Eye (tissue), 1 donor: ENCODE data around the gene SMAD5.

Experiments
- DNase-seq: peaks from one replicate; pipeline ENCODE4 v3.0.0-alpha.2; 2015

SMAD5 gene

DNA sequence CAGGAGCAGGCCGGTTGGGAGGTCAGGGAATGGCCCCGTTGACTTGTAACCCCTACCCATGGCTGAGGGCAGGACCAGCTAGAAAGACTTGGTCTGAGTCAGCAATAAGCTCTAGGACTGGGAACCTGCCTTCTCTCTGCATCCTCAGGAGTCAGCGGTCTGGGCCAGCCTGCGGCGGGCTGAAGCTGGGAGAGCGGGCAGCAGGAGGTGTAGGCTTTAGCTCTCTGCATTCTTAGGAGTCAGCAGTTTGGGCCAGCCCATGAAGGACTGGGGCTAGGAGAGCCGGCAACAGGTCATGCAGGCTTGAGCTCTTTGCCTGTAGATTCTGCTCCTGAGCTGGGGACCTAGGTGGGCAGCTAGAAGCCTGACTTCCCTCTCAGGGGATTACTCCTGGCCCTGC, 66.8 kb downstream of the SMAD5 start:
- DNase-seq: no peak

GRCh38 chr5:136200130-136200529, 67.5 kb downstream of the SMAD5 start:
- DNase-seq: no peak

DNA sequence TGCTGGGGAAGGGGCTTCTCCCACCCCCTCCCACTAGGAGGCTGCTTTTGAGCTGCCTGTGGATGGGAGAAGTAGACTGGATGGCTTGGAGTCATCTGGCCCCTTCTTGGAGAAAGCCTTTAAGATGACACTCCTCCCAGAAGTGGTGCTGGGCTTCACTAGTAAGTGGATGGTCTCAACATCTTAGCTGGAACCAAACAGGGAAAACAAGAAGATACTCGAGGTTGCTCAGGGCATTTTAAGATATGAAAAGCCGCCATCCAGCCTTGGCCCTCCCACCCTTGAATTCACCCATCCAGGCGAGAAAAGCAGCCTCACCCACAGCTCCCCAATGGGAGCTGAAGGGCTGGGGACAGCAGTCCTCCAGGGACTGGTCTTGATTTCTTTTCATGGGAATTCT, 68.1 kb downstream of the SMAD5 start:
- no peak for DNase-seq

GRCh38 chr5:136201870-136202269, 69.2 kb downstream of the SMAD5 start:
- no peak for DNase-seq

DNA sequence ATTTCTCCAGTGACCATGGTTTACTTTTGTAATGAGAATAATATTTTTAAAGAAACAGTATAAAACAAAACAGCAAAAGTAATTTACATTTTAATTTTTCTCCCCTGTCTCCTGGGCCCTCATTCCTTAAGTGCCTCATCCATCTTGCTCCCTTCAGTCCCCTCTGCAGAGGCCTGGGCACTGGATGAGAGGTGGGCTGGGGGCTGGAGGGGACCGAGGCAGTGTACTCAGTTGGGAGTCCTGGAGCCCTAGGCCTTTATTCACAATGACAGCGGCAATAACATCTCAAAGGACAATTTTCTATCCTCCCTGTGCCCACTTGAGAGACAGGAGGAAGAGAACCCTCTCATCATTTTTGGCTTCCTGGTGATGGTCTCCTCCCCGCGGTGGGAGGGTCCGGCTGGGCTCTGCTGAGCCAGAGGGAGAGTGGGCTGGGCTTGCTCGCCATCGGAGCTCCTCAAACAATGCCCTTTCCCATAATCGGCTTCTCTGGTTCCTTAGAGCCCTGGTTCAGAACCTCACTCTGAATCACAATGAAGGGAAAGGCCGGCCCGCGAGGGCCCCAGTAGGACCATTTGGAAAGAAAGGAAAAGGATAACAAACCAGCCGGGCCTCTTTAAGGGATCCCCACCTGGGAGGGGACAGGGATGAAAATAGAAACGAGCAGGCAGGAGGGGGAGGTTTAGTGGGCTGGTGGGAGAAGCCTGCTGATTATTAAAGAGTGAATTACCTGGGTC, 70.0 kb downstream of the SMAD5 start:
- DNase-seq: peak; percentile 56

DNA sequence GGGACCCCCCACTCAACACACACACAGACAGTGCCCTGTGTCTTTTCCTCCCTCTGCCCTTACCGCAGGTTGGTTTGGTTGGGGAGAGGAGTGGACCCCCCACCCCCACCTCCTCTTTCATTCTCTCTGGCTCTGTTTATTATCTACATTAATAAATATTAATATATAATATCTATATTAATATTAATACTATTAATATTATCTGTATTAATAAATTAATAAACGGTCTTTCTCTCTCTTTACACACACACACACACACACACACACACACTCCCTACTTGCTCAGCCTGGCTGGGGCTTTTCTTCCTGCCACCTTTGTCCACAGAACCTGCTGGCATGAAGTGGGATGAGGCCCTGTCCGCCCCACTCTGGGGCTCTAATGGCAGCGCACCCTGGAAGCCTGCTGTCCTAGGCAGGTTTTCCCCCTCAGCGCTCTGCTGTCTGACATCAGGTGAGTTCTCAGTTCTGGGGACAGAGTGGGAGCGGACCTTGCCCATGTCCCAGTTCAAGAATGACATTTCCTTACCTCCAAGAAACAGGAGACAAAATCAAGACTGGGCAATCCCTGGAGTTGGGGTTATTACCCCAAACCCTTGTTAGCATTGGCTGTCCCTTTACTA, 70.8 kb downstream of the SMAD5 start:
- DNase-seq: no peak

- DNase-seq: no peak
Measured at GRCh38 chr5:136205061-136205702, 72.5 kb downstream of the SMAD5 start.

GRCh38 chr5:136205941-136206340, 73.3 kb downstream of the SMAD5 start:
- DNase-seq: no peak

DNA sequence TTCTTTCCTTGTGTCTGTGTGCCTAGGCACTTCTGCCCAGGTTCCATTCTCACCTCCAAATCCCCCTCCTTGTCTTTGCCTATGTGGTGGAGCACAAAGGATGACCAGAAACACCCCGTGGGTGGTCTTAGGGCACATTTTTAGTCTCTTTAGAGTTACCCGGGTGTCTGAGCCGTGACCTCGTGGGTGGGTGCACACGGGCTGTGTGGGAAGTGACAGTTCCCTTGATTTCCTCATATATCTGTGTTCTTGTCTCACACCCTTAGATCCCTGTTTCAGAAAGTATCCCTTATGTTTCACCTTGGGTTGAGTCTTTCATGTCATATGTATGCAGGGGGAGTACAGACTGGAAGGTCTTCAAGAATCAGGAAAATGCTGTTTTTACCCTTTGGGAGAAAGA, 73.7 kb downstream of the SMAD5 start:
- no peak for DNase-seq

DNA sequence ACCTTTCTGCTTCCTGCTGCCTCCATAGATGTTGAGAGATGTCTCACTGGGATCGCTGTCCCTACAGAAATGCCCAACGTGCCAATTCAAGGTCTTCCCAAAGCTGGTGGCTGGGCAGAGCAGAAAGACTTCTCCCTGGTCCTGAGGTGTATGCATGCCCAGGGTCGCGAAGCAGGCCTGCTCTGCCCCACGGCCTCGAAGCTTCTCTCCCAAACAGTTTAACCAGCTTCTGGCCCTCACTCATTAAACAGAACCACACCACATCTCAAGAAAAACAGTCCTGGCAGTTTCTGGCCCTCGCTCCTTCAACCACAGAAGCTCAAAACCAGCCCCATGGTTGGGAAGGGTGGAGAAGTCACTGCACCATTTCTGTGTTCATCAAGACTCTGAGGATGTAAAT, 75.0 kb downstream of the SMAD5 start:
- DNase-seq: no peak

GRCh38 chr5:136208916-136209315, 76.3 kb downstream of the SMAD5 start:
- no peak for DNase-seq

- DNase-seq: no peak
Measured at GRCh38 chr5:136209346-136209910, 76.8 kb downstream of the SMAD5 start.

- DNase-seq: no peak
Measured at GRCh38 chr5:136210259-136210658, 77.6 kb downstream of the SMAD5 start.

GRCh38 chr5:136211282-136212040, 78.8 kb downstream of the SMAD5 start:
- DNase-seq: no peak

DNA sequence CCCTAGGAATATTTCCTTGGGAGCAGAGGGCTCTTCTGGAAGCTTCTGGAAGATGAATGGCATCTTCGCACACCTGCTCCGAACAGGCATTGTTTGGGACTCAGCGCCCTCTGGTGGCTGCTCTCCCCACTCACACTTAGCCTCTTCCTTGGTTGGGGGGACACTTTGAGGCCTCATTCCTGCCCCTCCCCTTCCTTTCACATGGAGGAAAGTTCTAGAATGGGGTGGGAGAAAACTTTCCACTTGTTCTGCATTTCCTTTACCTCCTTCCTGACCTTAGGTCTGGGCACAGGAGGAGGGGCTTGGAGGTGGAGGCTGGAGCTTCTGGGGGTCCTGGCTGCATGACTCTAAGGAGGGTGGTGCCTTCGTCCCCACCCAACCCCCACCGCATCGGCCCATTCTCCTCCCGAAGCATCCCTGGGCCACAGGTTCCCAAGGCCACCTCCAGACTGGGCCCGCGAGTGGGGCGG, 79.6 kb downstream of the SMAD5 start:
- peak; percentile 76 for DNase-seq

GRCh38 chr5:136213919-136214493, 81.4 kb downstream of the SMAD5 start:
- DNase-seq: no peak

DNA sequence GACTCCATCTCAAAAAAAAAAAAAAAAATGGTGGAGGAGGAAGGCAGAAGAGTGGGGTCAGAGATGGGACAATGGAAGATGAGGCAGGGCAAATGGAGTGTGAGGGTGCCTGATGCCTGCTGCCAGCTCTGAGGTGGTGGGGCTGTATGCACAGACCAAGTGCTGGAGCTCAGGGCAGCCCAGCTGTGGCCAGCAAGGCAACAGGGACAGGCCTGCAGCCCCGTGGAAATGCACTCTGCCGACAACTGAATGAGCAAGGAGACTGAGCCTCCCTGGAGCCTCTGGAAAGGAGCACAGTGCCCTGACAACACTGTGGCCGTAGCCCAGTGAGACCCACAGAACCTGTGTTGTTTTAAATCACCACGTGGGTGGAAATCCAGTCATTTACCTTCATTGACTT, 83.2 kb downstream of the SMAD5 start:
- no peak for DNase-seq

- DNase-seq: no peak
Measured at GRCh38 chr5:136216230-136216629, 83.6 kb downstream of the SMAD5 start.

- no peak for DNase-seq
Measured at GRCh38 chr5:136221340-136221739, 88.7 kb downstream of the SMAD5 start.

DNA sequence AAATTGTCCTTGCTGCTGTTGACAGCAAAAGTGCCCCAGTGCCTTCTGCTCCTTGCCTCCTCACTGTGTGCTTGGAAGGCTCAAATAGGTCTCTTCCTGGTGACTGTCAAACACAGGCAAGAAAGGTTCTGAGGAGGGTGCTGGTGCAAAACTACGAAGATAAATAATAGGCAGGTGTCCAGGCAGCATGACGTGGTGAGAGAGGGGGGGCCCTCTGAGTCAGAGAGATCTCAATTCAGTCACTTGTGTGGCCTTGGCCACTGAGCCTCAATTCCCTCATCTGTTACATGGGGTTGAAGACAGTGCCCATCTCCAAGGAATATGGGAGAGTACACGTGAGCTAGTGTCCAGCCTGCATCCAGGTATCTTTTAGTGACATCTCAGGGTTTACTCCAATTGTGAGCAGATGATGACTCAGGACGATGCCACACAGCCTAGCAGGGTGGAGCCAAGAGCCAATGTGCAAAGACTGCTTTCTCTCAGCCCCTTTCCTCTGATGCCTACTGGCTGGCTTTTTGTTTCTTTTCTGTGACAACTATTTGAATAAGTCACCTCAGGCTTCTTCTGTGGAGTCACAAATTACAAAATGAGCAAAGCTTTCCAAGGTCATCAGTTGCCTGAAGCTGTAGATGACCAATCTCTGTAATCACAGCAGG, 90.1 kb downstream of the SMAD5 start:
- no peak for DNase-seq

GRCh38 chr5:136225796-136226195, 93.2 kb downstream of the SMAD5 start:
- no peak for DNase-seq

GRCh38 chr5:136226401-136226800, 93.8 kb downstream of the SMAD5 start:
- DNase-seq: no peak
